NCI-H2081 treated with DMSO at 0.1 percent for 48 hours (cell line): Measurements from ENCODE around the gene REXO1.

Experiments
- DNase-seq: peaks from one replicate; lab custom pipeline; 2025; lab: John Stamatoyannopoulos, UW

REXO1 gene

DNA sequence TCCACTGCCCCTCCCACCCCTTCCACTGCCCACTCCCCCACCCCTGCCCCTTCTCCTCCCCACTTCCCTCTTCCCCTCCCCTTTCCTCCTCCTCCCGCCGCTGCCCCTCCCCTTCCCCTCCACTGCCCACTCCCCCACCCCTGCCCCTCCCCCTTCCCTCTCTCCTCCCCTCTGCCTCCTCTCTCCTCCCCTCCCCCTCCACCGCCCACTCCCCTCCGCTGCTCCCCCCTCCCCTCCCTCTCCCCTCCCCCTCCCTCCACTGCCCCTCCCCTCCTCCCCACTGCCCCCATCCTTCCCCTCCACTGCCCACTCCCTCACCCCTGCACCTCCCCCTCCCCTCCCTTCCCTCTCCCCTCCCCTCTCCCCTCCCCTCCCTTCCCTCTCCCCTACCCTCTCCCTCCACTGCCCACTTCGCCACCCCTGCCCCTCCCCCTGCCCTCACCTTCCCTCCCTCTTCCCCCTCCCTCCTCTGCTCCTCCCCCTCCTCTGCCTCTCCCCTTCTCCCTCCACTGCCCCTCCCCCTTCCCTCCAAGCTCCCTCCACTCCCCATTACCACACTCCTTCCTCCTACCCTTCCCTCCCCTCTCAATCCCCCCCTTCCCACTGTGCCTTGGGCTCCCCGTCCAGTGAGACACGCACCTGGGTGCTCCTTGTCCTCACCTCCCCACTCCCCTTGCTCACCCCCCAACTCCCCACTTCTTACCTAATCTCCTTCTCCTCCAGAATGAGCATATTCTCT is 58.1 kb downstream of the REXO1 start:
- no peak for DNase-seq

DNA sequence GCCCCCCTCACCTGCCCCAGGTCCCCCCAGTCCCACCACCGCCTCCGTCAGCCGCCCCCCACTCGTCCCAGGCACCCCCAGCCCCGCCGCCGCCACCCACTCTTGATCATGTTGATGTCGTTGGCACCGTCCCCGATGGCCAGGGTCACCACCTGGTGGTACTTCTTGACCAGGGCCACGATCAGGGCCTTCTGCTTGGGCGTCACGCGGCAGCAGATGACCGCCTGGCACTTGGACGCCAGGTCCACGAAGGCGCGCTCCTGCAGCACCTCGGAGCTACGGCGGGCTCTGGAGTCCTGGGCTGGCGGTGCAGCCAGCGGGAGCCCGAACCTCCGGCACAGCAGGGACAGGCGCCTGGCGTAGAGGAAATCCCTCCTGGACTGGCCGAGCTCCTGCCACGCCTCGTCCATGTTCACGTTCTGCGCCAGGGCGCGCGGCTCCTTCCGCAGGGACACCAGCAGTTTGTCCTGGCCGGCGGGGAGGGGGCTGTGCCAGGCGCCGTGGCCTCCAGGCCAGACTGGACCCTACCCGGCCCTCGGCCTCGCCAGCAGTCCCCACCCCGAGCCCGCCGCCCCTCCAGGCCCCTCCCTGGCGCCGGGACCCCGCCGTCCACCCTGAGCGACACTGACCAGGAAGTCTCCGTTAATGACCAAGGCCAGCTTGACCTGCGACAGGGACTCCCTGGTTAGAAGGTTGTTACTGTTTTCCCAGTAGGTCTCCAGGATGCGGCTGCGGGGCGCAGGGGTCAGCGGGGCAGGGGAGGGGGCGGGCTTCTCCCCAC is 58.8 kb downstream of the REXO1 start:
- DNase-seq = no peak

DNA sequence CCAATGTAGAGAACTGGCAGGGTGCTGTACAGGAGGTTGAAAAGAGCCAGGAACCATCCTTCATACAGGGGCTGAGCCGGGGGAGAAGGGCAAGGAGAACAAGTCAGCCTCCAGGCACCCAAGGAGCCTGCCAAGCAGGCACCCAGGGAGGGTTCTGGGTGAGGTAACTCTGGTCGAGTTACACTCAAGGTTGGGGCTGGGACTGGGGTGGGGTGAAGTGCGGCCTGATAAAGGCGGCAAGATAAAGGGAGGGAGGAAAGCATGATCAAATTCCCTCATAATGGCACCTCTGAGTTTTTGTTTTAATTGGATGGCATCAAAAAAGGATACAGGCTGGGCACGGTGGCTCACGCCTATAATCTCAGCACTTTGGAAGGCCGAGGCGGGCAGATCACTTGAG is 61.2 kb downstream of the REXO1 start:
- DNase-seq = no peak

DNA sequence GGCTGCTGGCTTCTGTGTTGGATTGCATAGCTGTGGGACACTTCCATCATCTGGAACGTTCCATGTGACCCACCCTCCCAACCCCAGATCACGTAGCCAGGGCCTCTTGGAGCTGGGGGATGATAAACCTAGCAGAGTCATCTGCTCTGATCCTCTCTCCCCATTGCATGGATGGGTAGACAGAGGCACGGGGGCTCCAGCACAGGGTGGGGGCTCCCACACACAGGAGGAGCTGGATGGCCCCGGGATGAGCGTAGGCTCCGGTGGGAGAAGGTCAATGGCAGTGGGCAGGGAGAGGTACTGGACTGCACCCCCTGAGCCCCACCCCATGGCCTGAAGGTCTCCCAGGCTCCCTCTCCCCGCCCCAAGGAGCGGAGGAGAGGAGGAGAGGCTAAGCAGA is 61.6 kb downstream of the REXO1 start:
- no peak for DNase-seq

DNA sequence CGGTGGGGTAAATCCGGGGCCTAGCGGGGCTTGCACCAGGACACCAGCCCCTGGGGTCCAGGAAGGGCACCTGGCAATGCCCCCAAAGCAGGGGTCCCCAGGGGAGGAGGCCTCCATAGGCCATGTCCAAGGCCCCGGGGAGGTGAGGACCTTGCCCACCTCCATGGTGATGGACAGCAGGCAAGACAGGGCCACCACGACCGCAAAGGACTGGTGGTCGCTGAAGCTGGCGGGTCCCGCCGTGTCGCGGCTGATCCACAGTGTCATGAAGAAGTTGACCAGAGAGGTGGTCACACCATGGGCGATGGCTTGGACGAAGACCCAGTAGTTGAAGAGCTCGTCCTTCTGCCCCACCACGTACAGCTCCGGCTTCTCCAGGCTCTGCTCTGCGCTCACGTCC is 63.0 kb downstream of the REXO1 start:
- no peak for DNase-seq

DNA sequence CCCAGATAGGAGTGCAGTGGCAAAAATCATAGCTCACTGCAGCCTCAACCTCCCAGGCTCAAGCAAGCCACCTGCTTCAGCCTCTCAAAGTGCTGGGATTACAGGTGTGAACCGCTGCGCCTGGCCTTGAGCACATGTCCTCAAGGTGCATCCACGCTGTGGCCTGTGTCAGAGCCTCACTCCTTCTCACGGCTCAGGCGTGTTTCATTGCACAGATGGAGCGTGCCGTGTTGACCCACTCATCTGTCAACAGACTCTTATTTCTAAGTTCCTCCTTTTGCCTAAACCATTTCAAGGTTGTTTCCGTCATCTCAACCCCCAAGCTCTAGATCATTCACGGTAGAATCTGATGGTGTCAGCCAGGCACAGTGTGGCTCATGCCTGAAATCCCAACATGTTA is 64.4 kb downstream of the REXO1 start:
- DNase-seq = no peak

DNA sequence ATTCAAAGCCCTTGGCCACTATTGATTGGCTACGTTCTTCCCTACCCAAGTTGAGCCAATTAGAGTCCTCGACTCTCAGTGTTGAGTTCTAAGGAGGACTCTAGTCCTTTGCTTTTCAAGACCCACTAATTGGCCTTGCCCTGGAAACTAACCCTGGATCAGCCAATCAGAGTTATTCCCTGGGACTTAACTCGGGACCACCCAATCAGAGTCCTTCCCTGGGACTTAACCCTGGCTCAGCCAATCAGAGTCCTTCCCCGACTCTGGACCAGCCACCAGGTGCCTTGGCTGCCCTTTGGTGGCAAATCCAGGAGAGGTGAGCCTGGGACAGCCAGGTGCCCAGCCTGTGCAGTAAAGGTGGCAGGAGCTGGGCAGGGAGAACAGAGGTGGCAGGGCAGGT is 64.9 kb downstream of the REXO1 start:
- no peak for DNase-seq

DNA sequence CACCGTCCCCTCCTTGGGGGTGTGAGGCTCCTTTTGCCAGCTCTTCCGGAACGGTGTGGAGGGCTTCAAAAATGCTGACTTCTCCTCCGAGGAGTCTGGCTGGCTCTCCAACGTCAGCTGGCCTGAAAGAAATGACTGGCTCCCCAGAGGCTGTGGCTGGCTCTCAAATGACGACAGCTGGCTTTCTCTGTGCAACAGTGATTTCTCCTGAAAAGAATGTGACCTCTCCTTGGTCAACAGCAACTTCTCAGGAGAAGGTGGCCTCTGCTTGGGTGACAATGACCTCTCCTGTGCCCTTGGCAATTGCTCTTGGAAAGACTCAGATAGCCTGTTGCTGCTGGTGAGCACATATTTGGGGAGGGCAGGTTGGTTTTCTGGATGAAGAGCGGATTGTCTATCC is 65.8 kb downstream of the REXO1 start:
- DNase-seq = no peak

DNA sequence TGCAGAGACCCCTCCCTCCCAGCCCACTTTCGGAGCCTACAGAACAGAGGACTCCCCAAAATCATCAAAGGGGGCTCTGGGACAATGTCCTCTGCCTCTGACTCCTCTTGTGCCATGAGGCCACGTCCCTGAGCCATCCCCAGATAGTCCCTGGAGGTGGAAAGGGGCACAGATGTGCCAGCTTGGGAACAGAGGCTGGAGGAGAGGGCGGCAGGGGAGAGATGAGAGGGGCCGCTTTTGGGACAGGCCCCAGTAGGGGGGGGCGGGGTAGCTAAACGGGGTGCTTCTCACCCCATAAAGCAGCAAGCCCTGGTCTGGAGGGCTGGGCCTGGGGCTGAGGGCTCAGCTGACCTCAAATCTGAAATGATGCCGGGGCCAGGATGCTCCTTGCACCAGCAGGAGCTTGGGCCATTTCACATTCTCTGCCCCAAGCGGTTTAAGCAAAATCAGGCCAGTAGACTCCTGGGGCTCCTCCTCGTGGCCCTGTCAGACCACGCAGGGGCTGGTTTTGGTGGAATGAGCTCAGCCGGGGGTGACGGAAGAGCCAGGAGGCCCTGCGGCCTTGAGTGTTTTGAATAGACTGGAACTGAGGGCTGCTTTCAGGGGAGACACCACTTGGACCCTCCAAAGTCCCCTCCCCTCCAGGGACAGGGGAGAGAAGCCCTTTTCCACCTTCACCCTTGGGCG is 67.9 kb downstream of the REXO1 start:
- no peak for DNase-seq

DNA sequence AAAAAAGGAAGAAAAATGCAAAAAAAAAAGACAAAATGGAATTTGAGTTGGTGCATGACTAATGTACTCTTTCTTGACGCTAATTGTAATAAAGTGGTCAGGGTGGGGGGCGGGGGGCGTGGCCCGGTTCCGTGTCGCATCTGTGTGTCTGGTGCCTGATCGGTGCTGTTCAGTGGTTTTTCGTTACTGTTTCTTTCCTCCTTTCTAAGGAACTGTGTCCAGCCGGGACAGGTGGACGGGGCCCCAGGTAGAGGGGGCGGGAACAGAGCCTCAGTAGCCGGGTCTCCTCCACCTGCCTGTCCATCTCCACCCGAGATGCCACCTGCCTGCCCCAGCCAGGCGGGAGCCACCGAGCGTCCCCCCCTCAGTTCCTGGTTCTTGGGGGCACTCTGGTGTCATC is 68.7 kb downstream of the REXO1 start:
- DNase-seq = no peak

DNA sequence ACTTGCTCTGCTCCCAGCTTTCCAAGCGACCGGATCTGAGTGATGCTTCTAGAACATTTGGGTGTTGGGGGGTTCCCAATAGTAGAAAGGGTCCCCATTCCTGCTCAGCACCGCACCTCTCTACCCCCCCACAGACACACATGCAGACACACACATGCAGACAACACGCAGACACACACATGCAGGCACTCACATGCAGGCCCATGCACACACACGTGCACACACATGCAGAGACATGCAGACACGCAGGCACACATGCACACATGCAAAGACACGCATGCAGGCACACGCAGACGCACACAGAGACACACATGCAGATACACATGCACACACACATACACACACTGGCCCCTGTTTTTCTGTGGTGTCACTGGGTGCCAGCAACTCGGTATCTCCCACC is 71.1 kb downstream of the REXO1 start:
- DNase-seq = no peak

DNA sequence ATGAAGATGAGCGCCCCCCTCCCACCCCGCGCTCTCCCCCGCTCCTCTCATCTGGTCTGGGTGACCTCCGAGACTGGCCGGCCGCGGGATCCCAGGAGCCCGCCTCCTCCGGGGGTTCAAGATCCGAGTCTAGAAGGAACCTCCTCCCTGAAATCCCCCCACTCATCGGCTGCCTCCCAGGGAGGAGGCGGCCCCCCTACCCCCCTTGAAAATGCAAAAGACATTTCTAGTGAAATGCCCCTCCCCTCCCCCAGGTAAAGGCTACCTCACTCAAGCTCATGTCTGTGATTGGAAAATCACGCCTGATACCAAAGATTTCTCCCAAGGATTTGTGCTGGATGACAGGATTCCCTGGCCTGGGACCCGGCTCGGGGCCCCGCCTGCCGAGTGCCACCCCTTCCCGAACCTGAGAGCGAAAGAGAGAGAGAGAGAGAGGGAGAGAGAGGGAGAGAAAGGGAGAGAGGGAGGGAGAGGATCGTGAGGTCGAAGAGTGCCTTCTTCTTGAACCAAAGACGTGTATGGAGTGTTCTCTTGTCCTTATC is 71.6 kb downstream of the REXO1 start:
- no peak for DNase-seq

DNA sequence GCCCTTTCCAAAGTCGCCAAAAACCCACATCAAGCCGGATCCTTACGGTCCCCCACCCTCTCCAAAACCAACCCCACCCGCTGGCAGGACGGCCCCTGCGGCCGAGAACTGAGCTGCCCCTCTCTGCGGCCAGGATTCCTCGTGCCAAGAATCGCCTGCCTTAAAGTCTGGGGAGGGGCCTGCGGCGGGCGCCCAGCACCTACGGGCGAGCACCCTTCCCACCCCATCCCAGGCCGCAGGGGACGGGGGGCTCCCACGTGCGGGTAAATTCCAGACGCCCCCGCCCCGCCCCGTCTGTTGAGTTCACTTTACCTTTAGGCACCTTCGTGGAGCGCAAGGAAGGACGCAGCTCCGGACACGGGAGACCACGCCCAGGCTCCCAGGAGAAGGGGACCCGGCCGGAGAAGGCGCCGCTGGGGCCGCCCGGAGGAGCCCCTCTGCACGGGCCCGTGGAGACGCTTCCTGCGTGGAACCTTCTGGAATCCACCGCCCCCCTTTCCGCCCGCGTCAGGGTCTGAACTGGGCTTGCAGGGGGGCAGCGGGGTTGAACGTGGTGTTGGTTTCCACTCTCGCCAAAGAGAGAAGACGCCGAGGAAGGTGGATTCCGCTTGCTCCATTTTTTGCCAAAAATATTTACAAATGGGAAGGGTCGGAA is 72.2 kb downstream of the REXO1 start:
- DNase-seq = no peak

DNA sequence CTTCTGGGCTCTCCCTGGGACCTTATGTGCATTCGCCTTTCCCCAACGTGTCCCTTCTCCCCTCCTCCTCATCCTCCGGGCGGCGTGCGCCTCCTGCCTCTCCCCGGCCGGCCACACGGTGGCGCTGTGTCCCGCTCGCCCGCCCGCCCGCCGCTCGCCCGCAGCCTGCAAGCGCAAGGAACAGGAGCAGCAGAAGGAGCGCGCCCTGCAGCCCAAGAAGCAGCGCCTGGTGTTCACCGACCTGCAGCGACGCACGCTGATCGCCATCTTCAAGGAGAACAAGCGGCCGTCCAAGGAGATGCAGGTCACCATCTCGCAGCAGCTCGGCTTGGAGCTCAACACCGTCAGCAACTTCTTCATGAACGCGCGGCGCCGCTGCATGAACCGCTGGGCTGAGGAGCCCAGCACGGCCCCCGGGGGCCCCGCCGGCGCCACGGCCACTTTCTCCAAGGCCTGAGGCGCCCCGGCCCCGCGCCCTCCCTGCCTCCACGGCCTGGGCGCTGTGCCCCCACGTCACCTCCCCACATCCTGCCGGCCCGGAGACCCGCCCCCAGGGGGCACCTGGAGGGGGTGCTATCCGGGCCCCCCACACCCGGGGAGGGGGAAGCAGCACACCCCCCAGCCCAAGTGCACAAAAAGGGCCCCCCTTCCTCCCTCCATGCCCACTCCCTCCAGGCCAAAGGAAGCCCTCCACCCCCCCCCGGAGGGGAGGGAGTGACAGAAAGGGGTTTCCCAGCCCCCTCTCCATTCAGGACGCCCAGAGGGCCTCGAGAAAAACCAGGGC is 73.1 kb downstream of the REXO1 start:
- DNase-seq = no peak

DNA sequence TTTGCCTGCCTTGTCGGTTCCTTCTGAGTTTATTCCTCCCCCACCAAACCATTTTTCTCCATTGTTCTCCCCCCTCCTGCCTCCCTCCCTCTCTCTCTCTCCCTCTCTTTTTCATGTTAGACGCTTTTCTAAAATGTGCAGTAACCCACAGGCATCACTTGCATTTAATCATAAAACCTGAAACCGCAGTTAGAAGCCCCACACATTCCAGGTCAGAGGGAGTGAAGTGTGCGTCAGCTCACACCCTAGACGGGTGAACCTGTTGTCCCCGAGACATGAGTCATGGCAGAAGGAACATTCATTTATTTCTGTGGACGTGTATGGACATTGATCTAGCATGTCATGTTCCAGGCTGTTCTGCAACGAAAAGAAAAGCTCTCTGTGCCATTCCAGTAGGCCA is 75.1 kb downstream of the REXO1 start:
- no peak for DNase-seq

DNA sequence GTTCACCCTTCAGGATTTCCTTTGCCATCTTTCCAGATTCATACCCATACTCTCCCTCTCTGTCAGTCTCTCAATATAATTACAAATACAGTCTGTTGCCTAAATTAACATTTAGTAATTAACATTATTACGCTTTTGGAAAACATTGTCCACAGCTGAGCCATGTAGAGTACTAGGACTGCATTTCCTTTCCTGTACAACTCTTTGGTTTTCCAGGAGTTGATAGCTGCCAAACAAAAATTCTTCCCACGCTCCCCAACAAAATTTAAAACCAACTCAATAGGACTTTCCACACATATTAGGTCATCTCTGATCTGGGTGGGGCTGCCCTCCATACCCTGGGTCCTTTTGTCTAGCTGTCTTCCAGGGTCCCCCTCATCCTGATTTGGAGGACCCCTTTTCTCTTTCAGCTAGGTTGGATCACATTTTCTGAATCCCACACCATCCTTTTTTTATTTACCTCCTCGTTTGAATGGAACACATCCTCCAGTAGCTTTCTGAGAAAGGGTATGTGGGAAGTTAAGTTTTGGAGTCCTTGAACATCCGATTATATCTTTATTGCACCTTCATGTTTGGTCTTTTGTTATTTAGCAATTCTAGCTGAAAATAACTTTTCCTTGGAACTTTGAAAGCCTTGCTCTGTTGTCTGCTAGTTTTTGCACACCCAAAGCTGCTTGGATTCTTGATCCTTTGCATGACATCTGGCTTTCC is 77.3 kb downstream of the REXO1 start:
- DNase-seq = no peak

DNA sequence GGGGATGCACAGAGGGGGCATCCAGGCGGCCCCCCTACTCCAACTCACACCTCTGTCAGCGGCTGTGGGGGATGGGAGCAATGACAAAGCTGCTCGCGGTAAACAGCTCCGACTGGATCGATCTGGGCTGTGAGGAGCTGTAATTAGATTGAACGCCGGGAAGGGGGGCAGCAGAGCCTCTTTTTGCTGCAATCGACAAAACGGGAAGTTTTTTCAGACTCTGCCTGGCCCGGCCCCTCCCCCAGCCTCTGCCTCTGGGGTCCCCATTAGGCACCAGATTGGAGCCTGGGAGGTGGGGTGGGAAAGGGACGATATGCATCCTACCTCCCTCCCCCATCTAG is 78.7 kb downstream of the REXO1 start:
- DNase-seq = no peak

DNA sequence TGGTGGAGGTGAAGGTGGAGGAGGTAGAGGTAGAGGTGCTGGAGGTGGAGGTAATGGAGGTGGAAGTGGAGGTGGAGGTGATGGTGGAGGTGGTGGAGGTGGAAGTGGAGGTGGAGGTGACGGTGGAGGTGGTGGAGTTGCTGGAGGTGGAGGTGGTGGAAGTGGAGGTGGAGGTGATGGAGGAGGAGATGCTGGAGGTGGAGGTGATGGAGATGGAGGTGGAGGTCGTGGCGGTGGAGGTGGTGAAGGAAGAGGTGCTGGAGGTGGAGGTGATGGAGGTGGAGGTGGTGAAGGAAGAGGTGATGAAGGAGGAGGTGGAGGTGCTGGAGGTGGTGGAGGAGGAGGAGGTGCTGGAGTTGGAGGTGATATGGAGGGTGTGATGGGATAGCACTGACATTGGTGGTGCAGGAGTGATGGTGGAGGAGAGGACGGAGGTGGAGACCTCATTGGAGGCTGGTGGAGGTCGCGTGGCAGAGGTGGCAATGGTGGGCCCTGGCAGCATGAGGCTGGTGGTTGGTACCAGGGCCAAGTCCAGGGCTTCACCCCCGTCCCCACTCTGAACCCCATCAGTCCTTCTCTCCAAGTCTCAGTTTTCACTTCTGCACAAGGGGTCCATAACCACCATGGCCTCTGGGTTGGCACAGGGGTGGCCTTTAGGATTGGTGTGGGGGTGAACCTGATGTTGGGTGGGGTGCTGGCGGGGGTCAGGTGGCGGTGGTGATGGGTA is 79.2 kb downstream of the REXO1 start:
- no peak for DNase-seq

DNA sequence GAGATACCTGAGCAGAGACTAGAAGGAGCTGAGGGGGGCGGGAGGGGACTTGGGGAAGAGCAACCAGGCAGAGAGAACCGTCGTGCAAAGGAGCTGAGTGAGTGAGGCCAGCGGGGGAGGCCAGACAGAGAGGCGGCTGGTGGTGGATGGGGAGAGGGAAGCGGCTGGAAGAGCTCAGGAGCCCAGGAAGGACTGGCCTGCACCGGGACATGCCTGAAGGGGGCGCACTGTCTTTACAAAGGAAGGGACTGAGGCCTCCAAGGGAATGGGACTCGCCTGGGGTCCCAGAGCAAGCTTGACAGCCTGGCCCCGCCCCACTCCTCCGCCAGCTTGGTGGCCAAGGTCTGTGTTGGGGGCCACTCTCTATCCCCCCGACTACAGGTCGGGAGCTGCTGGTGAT is 80.0 kb downstream of the REXO1 start:
- no peak for DNase-seq

DNA sequence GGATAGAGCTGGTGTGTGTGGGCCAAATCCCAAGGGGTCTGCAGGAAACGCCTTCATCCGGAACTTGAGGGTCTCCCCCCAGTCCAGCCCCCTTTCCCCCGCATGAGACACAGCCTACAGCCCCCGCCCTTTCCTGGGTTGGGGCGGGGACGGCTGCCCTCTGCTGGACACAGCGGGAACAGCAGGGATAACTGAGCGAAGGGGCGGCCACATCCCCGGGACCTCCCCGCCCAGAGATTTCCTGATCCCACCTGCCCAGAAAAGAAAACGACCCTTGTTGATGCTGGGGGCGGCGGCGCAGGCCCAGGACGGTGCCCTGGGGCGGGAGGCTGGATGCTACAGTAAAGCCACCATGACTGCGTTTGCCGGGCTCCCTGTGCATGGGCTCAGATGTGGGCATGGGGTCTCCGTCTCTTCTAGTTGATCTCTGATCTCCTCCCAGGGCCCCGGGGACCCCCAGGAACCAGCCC is 80.8 kb downstream of the REXO1 start:
- no peak for DNase-seq
